HUDEP-2 (cell line): ENCODE data around the gene MDM1.
A peak's percentile ranks its signal among the peaks of the same experiment; 100 is the strongest.

Source experiments
- DNase-seq, 76 experiments: peaks; one replicate each; lab custom pipeline; 2025; ENCODE audit not compliant: unreplicated experiment in 76 of 76; lab: John Stamatoyannopoulos, UW

Gene MDM1

GRCh38 chr12:68279227-68280054 is 52.7 kb downstream of the MDM1 start:
- DNase-seq, result peak in 52 of 76 experiments; percentile 2 to 77 (median 44)

- DNase-seq, result no peak
These were observed 55.7 kb downstream of the MDM1 start for GRCh38 chr12:68276402-68276930.

GRCh38 chr12:68272732-68273131 is 59.4 kb downstream of the MDM1 start:
- DNase-seq, result no peak

GRCh38 chr12:68271346-68271745 is 60.8 kb downstream of the MDM1 start:
- no peak for DNase-seq

GRCh38 chr12:68270358-68270757 is 61.8 kb downstream of the MDM1 start:
- DNase-seq, result no peak

GRCh38 chr12:68269779-68270178 is 62.4 kb downstream of the MDM1 start:
- DNase-seq, result no peak

- DNase-seq, result no peak
These were observed 63.2 kb downstream of the MDM1 start for GRCh38 chr12:68268967-68269366.

GRCh38 chr12:68267892-68268396 is 64.2 kb downstream of the MDM1 start:
- DNase-seq, result no peak

- no peak for DNase-seq
These were observed 67.3 kb downstream of the MDM1 start for GRCh38 chr12:68264857-68265256.

- DNase-seq, result no peak
These were observed 67.9 kb downstream of the MDM1 start for GRCh38 chr12:68264158-68264855.

- no peak for DNase-seq
These were observed 68.8 kb downstream of the MDM1 start for GRCh38 chr12:68263366-68263765.

- no peak for DNase-seq
These were observed 70.3 kb downstream of the MDM1 start for GRCh38 chr12:68261896-68262295.

GRCh38 chr12:68260153-68260552 is 72.0 kb downstream of the MDM1 start:
- no peak for DNase-seq

- DNase-seq, result no peak
These were observed 72.7 kb downstream of the MDM1 start for GRCh38 chr12:68259318-68259940.

- no peak for DNase-seq
These were observed 78.7 kb downstream of the MDM1 start, which contains the start of gene IL22 for GRCh38 chr12:68253504-68253903. IL22 (minus strand) TSS chr12:68253604; CDS start chr12:68253448, 156 bp downstream.

- DNase-seq, result no peak
These were observed 80.1 kb downstream of the MDM1 start for GRCh38 chr12:68252077-68252476.

- no peak for DNase-seq
These were observed 81.7 kb downstream of the MDM1 start for GRCh38 chr12:68250454-68250853.

GRCh38 chr12:68247785-68248184 is 84.4 kb downstream of the MDM1 start:
- no peak for DNase-seq

GRCh38 chr12:68246350-68246749 is 85.8 kb downstream of the MDM1 start:
- DNase-seq, result no peak

GRCh38 chr12:68245180-68246021 is 86.8 kb downstream of the MDM1 start:
- no peak for DNase-seq
